ENCODE measurements around the gene PTBP3.
"Not testable (repeated sequence)": the region's sequence is repeated elsewhere in the genome, so short reads cannot be mapped to it uniquely, and the experiment has no call there.

Gene PTBP3

DNA sequence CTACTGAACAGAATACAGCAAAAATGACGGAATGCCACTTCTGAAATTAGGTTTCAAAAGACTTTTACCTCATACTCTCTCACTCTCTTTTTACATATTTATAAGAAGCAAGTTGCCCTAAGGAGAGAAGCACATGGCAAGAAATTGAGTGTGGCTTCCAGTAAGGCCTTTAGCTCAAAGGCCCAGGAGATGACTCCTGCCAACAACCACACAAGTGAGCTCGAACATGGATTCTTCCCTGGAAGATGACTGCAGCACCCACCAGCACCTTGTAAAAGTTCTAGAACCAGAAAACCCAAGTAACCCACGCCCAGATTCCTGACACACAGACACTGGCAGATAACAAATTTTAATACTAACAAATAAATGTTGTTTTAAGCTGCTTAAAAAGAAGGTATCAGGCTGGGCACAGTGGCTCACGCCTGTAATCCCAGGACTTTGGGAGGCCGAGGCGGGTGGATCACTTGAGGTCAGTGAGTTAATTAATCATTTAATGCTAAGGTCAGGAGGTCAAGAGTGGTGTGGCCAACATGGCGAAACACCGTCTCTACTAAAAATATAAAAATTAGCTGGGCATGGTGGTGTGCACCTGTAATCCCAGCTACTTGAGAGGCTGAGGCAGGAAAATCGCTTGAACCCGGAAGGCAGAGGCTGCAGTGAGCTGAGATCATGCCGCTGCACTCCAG, 17.0 kb downstream of the PTBP3 start:
- DNase-seq, result no peak

- no peak for DNase-seq
Measured at GRCh38 chr9:112315331-112316257, 17.8 kb downstream of the PTBP3 start.

DNA sequence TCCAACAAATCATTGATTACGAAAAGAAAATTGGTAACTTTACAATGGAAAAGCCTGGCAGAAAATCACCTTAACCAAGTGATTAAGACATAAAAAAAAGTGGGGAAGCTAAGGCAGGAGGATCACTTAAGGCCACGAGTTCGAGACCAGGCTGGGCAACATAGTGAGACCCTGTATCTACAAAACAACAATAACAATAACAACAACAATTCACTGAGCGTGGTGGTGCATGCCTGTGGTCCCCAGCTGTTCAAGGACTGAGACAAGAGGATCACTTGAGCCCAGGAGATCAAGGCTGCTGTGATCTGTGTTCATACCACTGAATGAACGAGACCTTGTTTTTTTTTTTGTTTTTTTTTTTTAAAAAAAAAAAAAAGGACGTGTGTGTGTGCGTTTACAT, 21.3 kb downstream of the PTBP3 start:
- no peak for DNase-seq

- no peak for DNase-seq
Measured at GRCh38 chr9:112311497-112311896, 21.9 kb downstream of the PTBP3 start.

DNA sequence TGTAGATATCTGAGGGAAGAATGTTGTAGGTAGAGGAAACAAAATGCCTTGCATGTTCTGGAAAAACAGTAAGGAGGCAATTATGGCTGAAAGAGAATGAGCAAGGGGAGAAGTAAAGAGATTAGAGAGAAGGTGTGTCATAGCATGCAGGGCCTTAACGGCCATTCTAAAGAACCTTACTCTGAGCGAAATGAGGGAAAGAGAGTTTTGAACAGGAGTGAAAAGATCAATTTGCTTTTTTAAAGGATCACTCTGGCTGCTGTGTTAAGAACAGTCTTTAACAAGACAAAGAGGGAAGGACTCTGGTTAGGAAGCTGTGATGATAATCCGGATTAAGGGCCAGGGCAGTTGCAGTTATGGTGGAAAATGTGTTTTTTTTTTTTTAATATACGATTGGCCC, 22.6 kb downstream of the PTBP3 start:
- no peak for DNase-seq

DNA sequence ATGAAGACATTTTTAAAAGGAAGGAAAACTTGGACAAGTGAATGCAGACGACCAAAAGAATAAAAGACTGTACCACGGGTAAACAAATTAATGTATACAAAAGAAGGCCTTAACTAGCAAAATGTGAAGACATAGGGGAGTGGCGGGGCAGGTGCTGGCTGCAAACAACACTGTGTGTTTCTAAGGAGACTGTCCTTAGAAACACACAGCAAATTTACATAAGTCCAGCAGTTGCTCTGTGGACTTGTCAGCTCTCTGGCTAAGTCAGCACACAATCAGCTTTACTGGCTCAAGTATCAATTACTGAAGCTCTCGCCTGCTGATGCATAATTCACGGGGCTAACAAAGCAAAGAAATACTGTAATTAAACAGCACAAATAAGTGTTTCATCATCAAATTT, 24.8 kb downstream of the PTBP3 start:
- DNase-seq, result peak; percentile 30

DNA sequence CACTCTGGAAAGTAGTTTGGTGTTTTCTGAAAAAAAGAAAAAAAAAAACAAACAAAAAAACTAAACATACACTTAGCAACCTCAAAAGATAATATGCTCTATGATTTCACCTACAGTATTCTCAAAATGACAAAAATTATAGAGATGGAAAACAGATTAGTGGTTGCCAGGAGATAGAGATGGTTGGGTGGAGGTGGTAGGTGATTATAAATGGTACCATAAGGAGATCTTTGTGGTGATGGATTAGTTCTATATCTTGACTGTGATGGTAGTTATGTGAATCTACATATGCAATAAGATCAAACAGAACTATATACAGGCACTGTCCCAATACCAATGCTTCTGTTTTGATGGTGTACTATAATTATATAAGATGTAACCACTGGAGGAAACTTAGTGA, 32.0 kb downstream of the PTBP3 start:
- DNase-seq, result no peak

- DNase-seq, result no peak
Measured at GRCh38 chr9:112299514-112299913, 33.9 kb downstream of the PTBP3 start.

GRCh38 chr9:112296929-112297328, 36.5 kb downstream of the PTBP3 start:
- no peak for DNase-seq

DNA sequence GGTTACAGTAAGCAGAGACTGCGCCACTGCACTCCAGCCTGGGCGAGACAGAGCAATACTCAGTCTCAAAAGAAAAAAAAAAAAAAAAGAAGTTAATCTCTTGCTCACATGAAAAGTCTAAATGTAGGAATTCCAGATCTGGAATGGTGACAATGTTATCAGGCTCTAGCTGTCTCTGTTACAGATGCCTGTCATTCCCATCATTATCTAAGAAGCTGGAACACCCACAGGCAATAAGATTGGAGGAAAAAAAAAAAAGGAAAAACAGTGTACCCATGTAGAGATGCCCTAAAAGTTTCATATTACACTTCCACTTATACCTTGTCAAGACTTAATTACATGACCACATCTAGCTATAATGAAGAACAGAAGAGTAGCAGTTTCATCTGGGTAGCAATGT, 38.2 kb downstream of the PTBP3 start:
- DNase-seq, result no peak

DNA sequence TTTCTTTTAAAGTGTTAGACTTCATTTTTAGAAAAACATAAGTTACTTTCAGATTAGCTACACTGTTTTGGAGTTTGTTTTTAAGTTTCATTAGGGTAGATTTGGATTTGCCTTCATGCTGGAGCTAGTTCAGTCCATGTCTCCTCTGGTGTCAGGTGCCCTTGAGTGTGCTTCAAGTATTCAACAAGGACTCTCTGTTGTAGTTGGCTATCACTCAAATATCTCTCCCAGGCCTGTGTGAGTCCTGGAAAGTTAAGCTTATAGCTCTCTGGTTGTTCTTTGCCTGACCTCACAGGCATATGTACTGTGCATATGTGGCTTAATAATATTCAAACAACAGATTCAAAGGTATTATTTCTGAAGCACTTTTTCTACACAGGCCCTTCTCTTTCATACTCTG, 45.4 kb downstream of the PTBP3 start:
- DNase-seq, result no peak

DNA sequence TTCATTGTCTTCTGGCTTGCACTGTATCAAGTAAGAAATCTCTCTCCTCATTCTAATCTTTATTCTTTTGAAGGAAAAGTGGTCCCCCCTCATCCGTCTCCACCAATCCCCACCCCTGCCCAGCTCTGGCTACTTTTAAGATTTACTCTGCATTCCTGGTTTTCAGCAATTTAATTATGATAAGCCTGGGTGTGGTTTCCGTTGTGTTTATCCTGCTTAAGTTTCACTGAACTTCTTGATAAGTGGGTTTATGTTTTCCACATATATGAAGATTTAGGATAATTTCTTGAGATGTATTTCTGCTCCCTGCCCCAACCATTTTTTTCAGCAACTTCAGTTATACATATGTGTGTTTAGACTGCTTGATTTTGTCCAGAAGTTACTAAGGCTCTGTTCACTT, 46.5 kb downstream of the PTBP3 start:
- no peak for DNase-seq

DNA sequence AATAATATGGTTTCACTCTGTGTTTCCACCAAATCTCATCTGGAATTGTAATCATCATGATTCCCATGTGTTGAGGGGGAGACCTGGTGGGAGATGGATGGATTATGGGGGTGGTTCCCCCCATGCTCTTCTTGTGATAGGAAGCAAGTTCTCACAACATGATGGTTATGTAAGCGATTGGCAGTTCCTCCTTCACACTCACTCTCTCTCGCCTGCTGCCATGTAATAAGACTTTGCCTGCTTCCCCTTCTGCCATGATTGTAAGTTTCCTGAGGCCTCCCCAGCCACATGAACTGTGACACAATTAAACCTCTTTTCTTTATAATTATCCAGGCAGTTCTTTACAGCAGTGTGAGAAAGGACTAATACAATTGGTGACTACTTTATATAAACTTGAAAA, 48.4 kb downstream of the PTBP3 start:
- DNase-seq, result no peak

- DNase-seq, result no peak
Measured at GRCh38 chr9:112283582-112284253, 49.7 kb downstream of the PTBP3 start.

DNA sequence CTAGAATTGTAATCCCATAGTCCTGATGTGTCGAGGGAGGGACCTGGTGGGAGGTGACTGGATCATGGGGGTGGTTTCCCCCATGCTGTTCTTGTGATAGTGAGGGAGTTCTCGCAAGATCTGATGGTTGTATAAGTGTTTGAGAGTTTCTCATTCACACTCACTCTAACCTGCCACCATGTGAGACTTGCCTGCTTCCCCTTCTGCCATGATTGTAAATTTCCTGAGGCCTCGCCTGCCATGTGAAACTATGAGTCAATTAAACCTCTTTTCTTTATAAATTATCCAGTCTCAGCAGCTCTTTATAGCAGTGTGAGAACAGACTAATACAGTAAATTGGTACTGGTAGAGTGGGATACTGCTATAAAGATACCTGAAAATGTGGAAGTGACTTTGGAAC, 50.6 kb downstream of the PTBP3 start:
- DNase-seq, result not testable (repeated sequence)

GRCh38 chr9:112280904-112281303, 52.5 kb downstream of the PTBP3 start:
- no peak for DNase-seq

- no peak for DNase-seq
Measured at GRCh38 chr9:112279501-112279900, 53.9 kb downstream of the PTBP3 start.

GRCh38 chr9:112278152-112278551, 55.3 kb downstream of the PTBP3 start:
- DNase-seq, result no peak

- no peak for DNase-seq
Measured at GRCh38 chr9:112274600-112274999, 58.8 kb downstream of the PTBP3 start.

DNA sequence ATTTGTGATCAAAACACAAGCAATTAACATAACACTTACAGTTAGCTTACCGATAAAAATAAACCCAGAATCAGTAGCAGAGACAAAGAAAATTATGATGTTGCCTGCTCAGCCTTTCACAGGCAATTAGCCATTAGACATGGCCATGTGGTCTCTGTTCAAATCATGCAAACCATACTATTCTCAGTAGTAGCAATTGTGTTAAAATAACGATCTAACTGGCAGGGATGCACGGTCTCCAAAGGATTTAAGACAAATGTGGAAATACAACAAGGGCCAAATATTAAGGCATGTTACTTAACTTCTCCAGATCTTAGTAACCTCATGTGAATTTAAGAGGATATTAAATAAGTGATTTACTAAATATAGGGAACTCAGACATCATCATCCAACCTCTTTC, 59.5 kb downstream of the PTBP3 start:
- DNase-seq, result no peak

GRCh38 chr9:112271466-112272098, 61.8 kb downstream of the PTBP3 start:
- DNase-seq, result no peak

- no peak for DNase-seq
Measured at GRCh38 chr9:112268413-112268812, 65.0 kb downstream of the PTBP3 start.

- not testable (repeated sequence) for DNase-seq
Measured at GRCh38 chr9:112267086-112267485, 66.3 kb downstream of the PTBP3 start.
